ENCODE data around the gene HOXD11.

The HOXD11 gene

DNA sequence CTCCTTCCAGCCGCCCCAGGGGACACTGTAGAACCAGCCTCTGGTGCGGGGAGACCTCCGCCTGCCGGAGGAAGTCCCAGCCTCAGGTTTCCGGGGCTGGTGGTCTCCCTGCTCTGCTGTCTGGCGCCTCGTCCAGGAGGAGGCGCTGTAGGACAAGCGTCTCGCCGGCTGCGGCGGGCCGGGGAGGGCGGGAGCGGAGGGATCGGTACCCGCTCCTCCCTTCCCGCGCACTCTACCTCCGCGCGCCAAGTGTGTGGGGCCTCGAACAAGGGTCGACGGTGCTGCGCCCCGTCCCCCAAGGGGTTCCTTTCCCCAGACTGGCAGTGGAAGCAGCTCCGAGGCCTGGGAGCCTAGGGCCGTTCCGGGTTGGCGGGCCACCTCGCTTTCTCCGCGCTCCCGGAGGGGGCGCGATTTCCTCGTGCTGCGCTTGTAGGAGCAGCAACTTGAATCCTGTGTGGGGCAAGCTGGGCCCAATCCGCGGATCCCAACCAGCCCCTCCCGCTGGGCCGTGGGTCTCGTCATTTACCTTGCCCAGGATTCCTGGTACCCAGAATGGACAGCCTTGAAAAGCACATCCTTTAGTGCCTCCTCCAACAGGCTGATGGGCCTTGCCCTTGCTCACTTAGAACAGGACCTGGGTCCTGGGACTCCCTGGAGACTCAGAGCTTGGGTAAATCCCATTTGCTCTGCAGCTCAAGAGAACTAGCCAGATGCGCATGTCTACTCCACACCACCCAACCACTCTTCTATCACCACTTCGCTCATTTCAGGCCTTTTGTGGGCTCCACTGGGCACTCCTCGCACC lies 33.6 kb downstream of the HOXD11 start:
- no peak for DNase-seq (ENCODE audit: low read depth)

DNA sequence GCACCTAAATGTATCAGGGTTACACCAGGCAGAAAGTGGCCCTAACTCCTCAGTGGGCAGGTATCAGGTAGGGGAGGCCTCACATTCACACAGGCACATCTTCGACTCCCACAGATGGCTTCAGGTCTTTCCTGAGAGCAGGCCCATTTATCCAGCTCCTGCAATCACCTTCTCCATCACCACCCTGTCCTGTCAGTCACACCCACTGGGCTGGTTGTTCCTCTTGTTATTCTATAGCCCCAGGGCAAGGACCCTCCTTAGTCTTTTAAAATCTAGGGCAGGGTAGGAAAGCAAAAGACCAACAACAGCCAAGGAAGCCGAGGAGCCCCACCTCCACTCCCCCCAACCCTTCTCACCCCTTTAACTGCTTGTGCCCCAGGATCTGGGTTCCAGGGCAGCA lies 35.2 kb downstream of the HOXD11 start:
- no peak overlapping the region for H3K4me3 ChIP-seq (ENCODE audit: low read depth, low read length)
- in situ Hi-C loops (cut with HindIII; ENCODE audit: low sequenced_read_pairs) = no loop called here
- DNase-seq (ENCODE audit: low read depth) = no peak
- TF ChIP-seq, protein P1, sequence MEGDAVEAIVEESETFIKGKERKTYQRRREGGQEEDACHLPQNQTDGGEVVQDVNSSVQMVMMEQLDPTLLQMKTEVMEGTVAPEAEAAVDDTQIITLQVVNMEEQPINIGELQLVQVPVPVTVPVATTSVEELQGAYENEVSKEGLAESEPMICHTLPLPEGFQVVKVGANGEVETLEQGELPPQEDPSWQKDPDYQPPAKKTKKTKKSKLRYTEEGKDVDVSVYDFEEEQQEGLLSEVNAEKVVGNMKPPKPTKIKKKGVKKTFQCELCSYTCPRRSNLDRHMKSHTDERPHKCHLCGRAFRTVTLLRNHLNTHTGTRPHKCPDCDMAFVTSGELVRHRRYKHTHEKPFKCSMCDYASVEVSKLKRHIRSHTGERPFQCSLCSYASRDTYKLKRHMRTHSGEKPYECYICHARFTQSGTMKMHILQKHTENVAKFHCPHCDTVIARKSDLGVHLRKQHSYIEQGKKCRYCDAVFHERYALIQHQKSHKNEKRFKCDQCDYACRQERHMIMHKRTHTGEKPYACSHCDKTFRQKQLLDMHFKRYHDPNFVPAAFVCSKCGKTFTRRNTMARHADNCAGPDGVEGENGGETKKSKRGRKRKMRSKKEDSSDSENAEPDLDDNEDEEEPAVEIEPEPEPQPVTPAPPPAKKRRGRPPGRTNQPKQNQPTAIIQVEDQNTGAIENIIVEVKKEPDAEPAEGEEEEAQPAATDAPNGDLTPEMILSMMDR (IDR thresholded peaks at IDR 0.05; ENCODE audit: low read depth, low read length, missing control alignments) = no peak

More for the DNA sequence above, 33.6 kb downstream of the HOXD11 start:
- TF ChIP-seq, protein P1 (IDR thresholded peaks at IDR 0.05; ENCODE audit: low read depth, low read length, missing control alignments) = peak; percentile 65
- H3K4me3 ChIP-seq (ENCODE audit: low read depth, low read length) = peak overlapping the region; percentile 32
- in situ Hi-C loops (cut with HindIII; ENCODE audit: low sequenced_read_pairs) = no loop called here

DNA sequence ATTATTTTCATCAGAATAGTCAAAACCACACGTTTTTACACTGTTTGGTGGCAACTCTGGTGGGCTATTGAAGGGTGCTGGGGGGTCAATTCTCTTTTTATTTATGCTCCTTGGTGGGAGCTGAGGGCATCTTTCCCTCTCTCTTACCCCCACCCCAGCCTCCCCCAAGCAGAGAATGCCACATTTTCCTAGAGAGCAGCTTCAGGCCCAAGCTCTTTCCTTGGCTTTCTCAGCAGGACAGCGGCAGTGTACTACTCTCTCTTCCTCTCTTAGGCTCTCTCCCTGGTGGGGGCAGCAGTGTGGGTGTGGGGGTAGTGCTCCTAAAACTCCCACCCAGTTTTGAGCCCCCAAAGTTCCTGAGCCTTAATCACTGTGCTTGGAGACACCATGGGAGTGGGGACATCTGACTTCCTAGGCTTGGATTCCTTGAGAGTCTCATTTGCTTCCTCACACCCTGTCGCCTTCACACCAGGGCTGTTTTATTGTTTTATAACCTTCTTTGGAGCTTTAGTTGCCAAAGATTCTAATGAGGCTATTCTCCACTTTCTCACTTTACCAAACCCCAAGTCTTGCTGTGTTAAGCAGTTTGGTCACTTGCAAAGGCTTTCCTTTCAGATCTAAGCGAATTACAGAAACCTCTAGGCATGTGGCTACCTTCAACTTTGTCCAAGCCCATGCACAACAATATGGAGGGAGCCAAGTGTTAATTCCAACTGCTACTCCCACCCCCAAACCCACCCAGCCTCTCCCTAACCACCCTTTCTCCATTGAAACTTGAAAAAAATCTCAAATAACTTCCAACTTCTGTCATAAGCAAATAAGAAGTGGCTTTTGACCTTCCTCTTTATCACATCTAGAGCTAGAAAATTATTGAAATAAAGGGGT lies 38.2 kb downstream of the HOXD11 start:
- H3K4me3 ChIP-seq (ENCODE audit: low read depth, low read length) = no peak overlapping the region
- DNase-seq (ENCODE audit: low read depth) = no peak
- TF ChIP-seq, protein P1 (IDR thresholded peaks at IDR 0.05; ENCODE audit: low read depth, low read length, missing control alignments) = no peak
- in situ Hi-C loops (cut with HindIII; ENCODE audit: low sequenced_read_pairs) = no loop called here

DNA sequence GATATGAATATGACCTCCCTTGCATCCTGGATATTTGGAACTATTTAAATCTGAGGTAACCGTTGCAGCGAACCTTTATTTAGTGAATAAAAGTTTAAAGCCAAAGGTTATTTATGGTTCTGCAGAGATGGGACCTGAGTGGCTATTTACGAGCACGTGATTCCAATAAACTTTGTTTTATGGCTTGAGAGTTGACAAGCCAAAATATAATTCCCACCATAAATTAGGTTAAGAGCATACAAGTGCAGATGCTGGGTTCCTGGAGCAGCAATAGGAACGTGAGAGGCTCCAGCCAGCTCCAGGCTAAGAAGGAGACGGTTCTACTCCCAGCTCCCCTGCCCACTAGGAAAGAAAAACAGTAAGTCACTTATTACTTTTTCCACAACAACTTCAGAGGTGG lies 39.0 kb downstream of the HOXD11 start:
- in situ Hi-C loops (cut with HindIII; ENCODE audit: low sequenced_read_pairs) = no loop called here
- TF ChIP-seq, protein P1 (IDR thresholded peaks at IDR 0.05; ENCODE audit: low read depth, low read length, missing control alignments) = no peak
- no peak overlapping the region for H3K4me3 ChIP-seq (ENCODE audit: low read depth, low read length)
- DNase-seq (ENCODE audit: low read depth) = no peak

DNA sequence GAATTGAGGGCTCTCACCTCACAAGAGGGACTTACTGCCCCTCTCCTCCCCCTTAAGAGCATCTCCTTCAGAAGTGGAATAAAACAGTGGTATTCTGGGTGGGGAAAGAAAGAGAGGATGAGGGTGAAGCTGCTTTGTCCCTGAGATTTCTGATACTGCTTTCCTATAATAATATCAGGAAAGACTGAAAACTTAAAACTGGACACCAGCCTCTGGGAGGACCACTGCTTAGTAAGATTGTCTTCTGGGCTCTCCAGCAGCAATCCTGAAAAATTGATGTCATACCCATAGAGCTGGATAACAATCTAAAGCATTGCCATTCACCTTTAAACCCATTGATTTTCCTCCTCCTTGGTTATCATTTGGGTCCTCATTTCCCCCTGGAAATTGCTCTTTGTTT lies 39.6 kb downstream of the HOXD11 start:
- H3K4me3 ChIP-seq (ENCODE audit: low read depth, low read length) = no peak overlapping the region
- DNase-seq (ENCODE audit: low read depth) = no peak
- in situ Hi-C loops (cut with HindIII; ENCODE audit: low sequenced_read_pairs) = no loop called here
- TF ChIP-seq, protein P1 (IDR thresholded peaks at IDR 0.05; ENCODE audit: low read depth, low read length, missing control alignments) = no peak

DNA sequence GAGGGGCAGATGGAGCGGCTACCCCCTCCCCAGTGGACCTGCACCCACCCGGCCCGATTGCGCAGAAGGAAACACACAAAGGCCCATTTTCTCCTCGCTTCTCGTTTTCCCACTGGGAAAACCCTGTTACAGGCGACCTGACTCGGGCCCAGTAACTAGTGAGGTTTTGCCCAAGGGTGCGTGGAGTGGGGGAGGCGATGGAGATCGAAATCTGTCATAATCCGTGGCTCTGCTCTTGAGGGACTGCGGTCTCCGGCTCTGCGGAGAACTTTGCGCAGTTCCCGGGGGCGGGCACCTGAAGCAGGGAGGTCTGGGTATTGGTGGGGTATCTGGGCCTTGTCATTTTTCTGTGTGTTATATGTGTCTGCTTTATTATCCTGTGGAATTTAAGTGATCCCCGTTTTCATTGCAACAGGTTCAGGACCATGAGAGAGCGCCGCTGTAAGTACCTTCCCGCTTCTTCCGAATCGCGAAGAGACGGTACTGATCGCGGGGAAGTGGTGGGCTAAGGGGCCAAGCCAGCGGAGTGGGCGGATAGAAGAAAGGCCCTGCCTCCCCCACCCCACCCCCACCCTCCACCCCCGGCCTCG lies 40.2 kb downstream of the HOXD11 start:
- TF ChIP-seq, protein P1 (IDR thresholded peaks at IDR 0.05; ENCODE audit: low read depth, low read length, missing control alignments) = no peak
- in situ Hi-C loops (cut with HindIII; ENCODE audit: low sequenced_read_pairs) = no loop called here

More for the DNA sequence above, 40.2 kb downstream of the HOXD11 start:
- no peak for DNase-seq (ENCODE audit: low read depth)
- H3K4me3 ChIP-seq (ENCODE audit: low read depth, low read length) = no peak overlapping the region

Measured in astrocyte of the cerebellum (primary cell).